Endothelial cell of umbilical vein (primary cell): Measurements from ENCODE around the gene DNM2. TPM values are rescaled to one million over a fixed set of nuclear protein-coding genes. Genes with fewer than 3 reads are reported as not detected.
"Not testable (repeated sequence)": the region's sequence is repeated elsewhere in the genome, so short reads cannot be mapped to it uniquely, and the experiment has no call there.

Source experiments
- BruUV-seq: library from RNA; stranded (reverse); fragments of 400-500 nt; replicated peaks from 2 replicates; lab custom pipeline; 2021; lab: Mats Ljungman, UMichigan
- CTCF ChIA-PET: fragments of 300-600, 350-600 bp; sonication (Branson Sonifier 250); formaldehyde crosslinking; loops from one replicate; lab custom pipeline; 2021; ENCODE audit warnings: antibody characterized with exemption, inconsistent platforms; lab: Charles Lee
- POLR2A ChIA-PET: fragments of 300-600, 350-600 bp; sonication (Branson Sonifier 250); formaldehyde crosslinking; loops from one replicate; lab custom pipeline; 2021; ENCODE audit warnings: antibody characterized with exemption, inconsistent platforms; lab: Charles Lee
- DNase-seq: peaks from one replicate; pipeline ENCODE4 v3.0.0-alpha.2; 2011; ENCODE audit warnings: low read depth, low spot score
- FAIRE-seq: peaks from 2 replicates; lab custom pipeline; 2011; peaks lifted over from hg19 to GRCh38; lab: Jason Lieb, UNC
- H2AFZ ChIP-seq: 2 replicates; pipeline ENCODE4 v1.6.0; 2012; ENCODE audit warnings: low read depth, low read length, control low read depth, inconsistent platforms
- H3K27ac ChIP-seq: 2 replicates; pipeline ENCODE4 v1.5.1; 2011; ENCODE audit warnings: low read depth, mild to moderate bottlenecking, control low read depth, low read length, moderate library complexity; ENCODE audit not compliant: insufficient read depth
- H3K27me3 ChIP-seq, 2 experiments: 2 replicates each; pipeline versions ENCODE4 v1.6.0 to v1.6.1; 2011; ENCODE audit warnings: low read length in 2 of 2, mixed read lengths in 1 of 2; ENCODE audit not compliant: control insufficient read depth in 2 of 2, insufficient read depth in 2 of 2
- H3K36me3 ChIP-seq, 2 experiments: 2 replicates in 1 of 2; 3 replicates in 1 of 2; pipeline ENCODE4 v1.5.1; 2011; ENCODE audit warnings: low read length in 2 of 2, mild to moderate bottlenecking in 1 of 2, moderate library complexity in 1 of 2; ENCODE audit not compliant: control insufficient read depth in 2 of 2, insufficient read depth in 2 of 2; ENCODE audit errors: extremely low read depth in 1 of 2
- H3K4me1 ChIP-seq: 3 replicates; pipeline ENCODE4 v1.5.1; 2011; ENCODE audit warnings: mild to moderate bottlenecking, low read length; ENCODE audit not compliant: control insufficient read depth, insufficient read depth; ENCODE audit errors: extremely low read depth
- H3K4me2 ChIP-seq: 2 replicates; pipeline ENCODE4 v1.6.1; 2011; ENCODE audit warnings: low read length, control low read depth, mixed read lengths; ENCODE audit not compliant: insufficient read depth
- H3K4me3 ChIP-seq, 3 experiments: fragments of 200-600 bp in 1 of 3; sonication (generic), shearing (Covaris generic) in 1 of 3; replicated peaks in 1 of 3; 2 replicates each; pipeline ENCODE4 v1.5.1; 2011 to 2016; ENCODE audit warnings: control low read depth in 3 of 3, low read length in 3 of 3, mild to moderate bottlenecking in 2 of 3, inconsistent platforms in 1 of 3, low read depth in 1 of 3, moderate library complexity in 1 of 3; ENCODE audit not compliant: insufficient read depth in 1 of 3
- H3K79me2 ChIP-seq: 2 replicates; pipeline ENCODE4 v1.6.0; 2012; ENCODE audit warnings: low read length, inconsistent platforms; ENCODE audit not compliant: control insufficient read depth, insufficient read depth
- H3K9ac ChIP-seq: replicated peaks from 2 replicates; pipeline ENCODE3; 2011; ENCODE audit warnings: low read length, control low read depth; ENCODE audit not compliant: insufficient read depth; ENCODE audit errors: extremely low read depth
- H3K9me1 ChIP-seq: replicated peaks from 3 replicates; pipeline ENCODE4 v1.6.0; 2011; ENCODE audit warnings: mild to moderate bottlenecking, low read length; ENCODE audit not compliant: control insufficient read depth, insufficient read depth; ENCODE audit errors: extremely low read depth
- H3K9me3 ChIP-seq: replicated peaks from 2 replicates; pipeline ENCODE4 v1.5.1; 2012; ENCODE audit warnings: low read length, inconsistent platforms; ENCODE audit not compliant: control insufficient read depth, insufficient read depth
- H4K20me1 ChIP-seq: replicated peaks from 2 replicates; pipeline ENCODE3; 2011; ENCODE audit warnings: mild to moderate bottlenecking, low read length; ENCODE audit not compliant: control insufficient read depth, insufficient read depth; ENCODE audit errors: extremely low read depth
- EZH2 ChIP-seq: IDR thresholded peaks from 2 replicates; pipeline ENCODE4 v1.6.1; 2012; ENCODE audit warnings: borderline replicate concordance, low read depth, mild to moderate bottlenecking, moderate library complexity, low read length, inconsistent platforms; ENCODE audit not compliant: severe bottlenecking
- FOS ChIP-seq: IDR thresholded peaks from 2 replicates; pipeline ENCODE4 v1.6.1; 2011; ENCODE audit warnings: mild to moderate bottlenecking, low read length, moderate library complexity, borderline replicate concordance; ENCODE audit not compliant: insufficient read depth
- GATA2 ChIP-seq: IDR thresholded peaks from 2 replicates; pipeline ENCODE4 v1.7.0; 2011; ENCODE audit warnings: low read depth, mild to moderate bottlenecking, moderate library complexity, mixed read lengths, low read length; ENCODE audit not compliant: insufficient read length, insufficient read depth
- JUN ChIP-seq: IDR thresholded peaks from 2 replicates; pipeline ENCODE4 v1.6.1; 2011; ENCODE audit warnings: borderline replicate concordance, low read depth; ENCODE audit not compliant: insufficient read length, insufficient read depth
- MYC ChIP-seq: IDR thresholded peaks from one replicate; pipeline ENCODE4 v1.6.1; 2011; ENCODE audit warnings: mild to moderate bottlenecking, low read depth, low read length
- POLR2A ChIP-seq: IDR thresholded peaks from 2 replicates; pipeline ENCODE4 v1.6.1; 2012; ENCODE audit warnings: low read depth, mild to moderate bottlenecking, control low read depth, low read length
- POLR2AphosphoS5 ChIP-seq: IDR thresholded peaks from 2 replicates; pipeline ENCODE4 v1.6.1; 2012; ENCODE audit warnings: low read depth, mild to moderate bottlenecking, control low read depth, low read length, moderate library complexity; ENCODE audit not compliant: insufficient read depth
- dilution Hi-C: fragments of 300-500 bp; cut with MboI; formaldehyde crosslinking; loops from one replicate; pipeline ENCODE4 v1.15.0; 2019; ENCODE audit warnings: low sequenced_read_pairs; ENCODE audit not compliant: extremely low pct_ligation_motif_present
- intact Hi-C: fragments of 100-400 bp; cut with micrococcal nuclease; formaldehyde crosslinking; loops from one replicate; pipeline ENCODE4 v1.10.0; 2022
- polyA plus RNA-seq, 4 experiments: library from polyadenylated mRNA; depleted of rRNA in 3 of 4; stranded (reverse) in 3 of 4; unstranded in 1 of 4; fragments of >200 nt; gene quantifications; 2 replicates each; pipeline versions ENCODE4 v1.2.1 to v1.2.3, GENCODE V29; 2011 to 2012; ENCODE audit warnings: missing spikeins in 1 of 4
- total RNA-seq: library from RNA; stranded (reverse); gene quantifications from 2 replicates; pipeline ENCODE4 v1.2.3, GENCODE V29; 2021
- TF ChIP-seq, protein P1 (sequence below): IDR thresholded peaks from 2 replicates; pipeline ENCODE4 v1.6.1; 2011; ENCODE audit not compliant: insufficient read depth, insufficient read length
- TF ChIP-seq, protein P2 (sequence below), 2 donors: IDR thresholded peaks; 1 replicate in 1 of 2; 2 replicates in 1 of 2; pipeline ENCODE4 v1.5.1; 2011; ENCODE audit warnings: low read length in 2 of 2, mild to moderate bottlenecking in 2 of 2, moderate library complexity in 2 of 2, control low read depth in 1 of 2, inconsistent platforms in 1 of 2, low read depth in 1 of 2; ENCODE audit not compliant: insufficient read depth in 1 of 2; ENCODE audit errors: extremely low read depth in 1 of 2

DNM2 gene
- total and polyA plus RNA-seq, 2 donors (not counting 3 experiments of a cell fraction or from before 2014, with no cell fraction given), result 81.8 to 175 TPM

- POLR2A ChIA-PET, result interaction anchor here (0.6 kb wide), 1 partner anchor 9 kb away, joined by 10 read pairs; no protein-coding TSS in a partner anchor
- H3K9me1 ChIP-seq, result no peaks in the 10 kb centered on the region
- no peak overlapping the region for H3K4me3 ChIP-seq
- intact Hi-C loops, result no loop called here
- H3K79me2 ChIP-seq, result peaks cover 84% of the 10 kb centered on the region
- no peak overlapping the region for H3K4me2 ChIP-seq
- no peaks in the 10 kb centered on the region for H3K9me3 ChIP-seq
- no peaks in the 10 kb centered on the region for H3K27me3 ChIP-seq
- no TSS peak for BruUV-seq
- no peak for DNase-seq
- no peaks in the 10 kb centered on the region for H3K36me3 ChIP-seq
- H3K27ac ChIP-seq, result no peak overlapping the region
- peaks cover 9% of the 10 kb centered on the region for H3K4me1 ChIP-seq
- H2AFZ ChIP-seq, result no peak overlapping the region
- no peaks in the 10 kb centered on the region for H4K20me1 ChIP-seq
- dilution Hi-C loops, result no loop called here
- FAIRE-seq, result no peak
- H3K9ac ChIP-seq, result no peak overlapping the region
- CTCF ChIA-PET, result no interaction called here
- TF ChIP-seq POLR2A (no peak), POLR2AphosphoS5 (no peak), FOS (no peak), EZH2 (no peak), JUN (no peak), GATA2 (no peak), MYC (no peak)
- TF ChIP-seq, protein P1, sequence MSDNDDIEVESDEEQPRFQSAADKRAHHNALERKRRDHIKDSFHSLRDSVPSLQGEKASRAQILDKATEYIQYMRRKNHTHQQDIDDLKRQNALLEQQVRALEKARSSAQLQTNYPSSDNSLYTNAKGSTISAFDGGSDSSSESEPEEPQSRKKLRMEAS, result no peak
- TF ChIP-seq, protein P2, sequence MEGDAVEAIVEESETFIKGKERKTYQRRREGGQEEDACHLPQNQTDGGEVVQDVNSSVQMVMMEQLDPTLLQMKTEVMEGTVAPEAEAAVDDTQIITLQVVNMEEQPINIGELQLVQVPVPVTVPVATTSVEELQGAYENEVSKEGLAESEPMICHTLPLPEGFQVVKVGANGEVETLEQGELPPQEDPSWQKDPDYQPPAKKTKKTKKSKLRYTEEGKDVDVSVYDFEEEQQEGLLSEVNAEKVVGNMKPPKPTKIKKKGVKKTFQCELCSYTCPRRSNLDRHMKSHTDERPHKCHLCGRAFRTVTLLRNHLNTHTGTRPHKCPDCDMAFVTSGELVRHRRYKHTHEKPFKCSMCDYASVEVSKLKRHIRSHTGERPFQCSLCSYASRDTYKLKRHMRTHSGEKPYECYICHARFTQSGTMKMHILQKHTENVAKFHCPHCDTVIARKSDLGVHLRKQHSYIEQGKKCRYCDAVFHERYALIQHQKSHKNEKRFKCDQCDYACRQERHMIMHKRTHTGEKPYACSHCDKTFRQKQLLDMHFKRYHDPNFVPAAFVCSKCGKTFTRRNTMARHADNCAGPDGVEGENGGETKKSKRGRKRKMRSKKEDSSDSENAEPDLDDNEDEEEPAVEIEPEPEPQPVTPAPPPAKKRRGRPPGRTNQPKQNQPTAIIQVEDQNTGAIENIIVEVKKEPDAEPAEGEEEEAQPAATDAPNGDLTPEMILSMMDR (IDR thresholded peaks at IDR 0.05; ENCODE audit: extremely low read depth in 1 of 2, insufficient read depth in 1 of 2, low read depth in 1 of 2, low read length in 2 of 2), result no peak
Observed at GRCh38 chr19:10876459-10877240, 158.8 kb downstream of the DNM2 start.

GRCh38 chr19:10877608-10878007 lies 159.7 kb downstream of the DNM2 start:
- H3K4me3 ChIP-seq, H4K20me1 ChIP-seq, H3K36me3 ChIP-seq, H3K27ac ChIP-seq, FAIRE-seq, DNase-seq, CTCF ChIA-PET, H2AFZ ChIP-seq, intact Hi-C loops, POLR2A ChIA-PET, H3K9me1 ChIP-seq, BruUV-seq, H3K9ac ChIP-seq, H3K4me1 ChIP-seq, H3K4me2 ChIP-seq, dilution Hi-C loops, H3K27me3 ChIP-seq, H3K9me3 ChIP-seq: not testable (repeated sequence)
- H3K79me2 ChIP-seq, result peaks cover 81% of the 10 kb centered on the region
